ENCODE measurements around the gene CENPV.

DNA sequence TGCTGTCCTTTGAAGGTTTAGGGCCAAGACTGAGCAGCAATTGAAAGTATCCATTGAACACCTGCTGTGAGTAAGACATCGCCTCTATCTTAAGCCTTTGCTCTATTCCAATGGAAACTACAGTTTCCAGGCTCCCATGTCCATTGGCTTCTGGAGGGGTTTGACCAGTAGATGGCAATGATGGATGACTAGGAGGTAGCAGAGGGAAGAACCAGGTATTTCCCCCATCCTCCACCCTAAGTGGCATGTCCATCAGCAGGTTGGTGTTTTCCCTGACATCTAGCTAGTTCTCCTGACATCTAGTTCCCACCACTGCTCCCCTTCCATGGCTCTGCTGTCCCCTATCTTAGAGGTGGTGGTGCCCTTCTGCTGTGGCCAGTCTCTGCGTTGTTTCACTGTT, 58.7 kb downstream of the CENPV start:
- TF ChIP-seq POLR2AphosphoS5 (IDR thresholded peaks at IDR 0.05) (no peak), POLR2A (IDR thresholded peaks at IDR 0.05) (no peak)
- TF ChIP-seq, protein P1, sequence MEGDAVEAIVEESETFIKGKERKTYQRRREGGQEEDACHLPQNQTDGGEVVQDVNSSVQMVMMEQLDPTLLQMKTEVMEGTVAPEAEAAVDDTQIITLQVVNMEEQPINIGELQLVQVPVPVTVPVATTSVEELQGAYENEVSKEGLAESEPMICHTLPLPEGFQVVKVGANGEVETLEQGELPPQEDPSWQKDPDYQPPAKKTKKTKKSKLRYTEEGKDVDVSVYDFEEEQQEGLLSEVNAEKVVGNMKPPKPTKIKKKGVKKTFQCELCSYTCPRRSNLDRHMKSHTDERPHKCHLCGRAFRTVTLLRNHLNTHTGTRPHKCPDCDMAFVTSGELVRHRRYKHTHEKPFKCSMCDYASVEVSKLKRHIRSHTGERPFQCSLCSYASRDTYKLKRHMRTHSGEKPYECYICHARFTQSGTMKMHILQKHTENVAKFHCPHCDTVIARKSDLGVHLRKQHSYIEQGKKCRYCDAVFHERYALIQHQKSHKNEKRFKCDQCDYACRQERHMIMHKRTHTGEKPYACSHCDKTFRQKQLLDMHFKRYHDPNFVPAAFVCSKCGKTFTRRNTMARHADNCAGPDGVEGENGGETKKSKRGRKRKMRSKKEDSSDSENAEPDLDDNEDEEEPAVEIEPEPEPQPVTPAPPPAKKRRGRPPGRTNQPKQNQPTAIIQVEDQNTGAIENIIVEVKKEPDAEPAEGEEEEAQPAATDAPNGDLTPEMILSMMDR (IDR thresholded peaks at IDR 0.05 in 8 of 11, conservative IDR thresholded peaks at IDR 0.05 in 3 of 11) = no peak
